OCI-LY3 (cell line): ENCODE measurements around the gene COMMD1.

Experiments used
- H2AFZ ChIP-seq: fragments of 200-600, 300-600 bp; shearing (Covaris generic); 2 replicates; pipeline ENCODE4 v1.6.0; 2014; ENCODE audit warnings: antibody characterized with exemption, low read depth, low read length
- H3K27ac ChIP-seq: fragments of 200-600, 300-600 bp; sonication (generic); 2 replicates; pipeline ENCODE4 v1.5.1; 2014; ENCODE audit warnings: mild to moderate bottlenecking, low read length, moderate library complexity, mixed read lengths
- H3K27me3 ChIP-seq: fragments of 200-600, 300-600 bp; sonication (generic); 2 replicates; pipeline ENCODE4 v1.6.1; 2014; ENCODE audit warnings: low read depth, low read length, mixed read lengths
- H3K36me3 ChIP-seq: fragments of 200-600, 300-600 bp; sonication (generic); replicated peaks from 2 replicates; pipeline ENCODE3; 2014; ENCODE audit warnings: low read depth, low read length, mixed read lengths
- H3K4me1 ChIP-seq: fragments of 300-600, 200-600 bp; sonication (generic); 2 replicates; pipeline ENCODE4 v1.6.1; 2014; ENCODE audit warnings: low read length, mixed read lengths
- H3K4me2 ChIP-seq: fragments of 200-600, 300-600 bp; sonication (generic); 2 replicates; pipeline ENCODE4 v1.6.1; 2014; ENCODE audit warnings: low read length, mixed read lengths
- H3K4me3 ChIP-seq: fragments of 300-600, 200-600 bp; sonication (generic); 2 replicates; pipeline ENCODE4 v1.5.1; 2014; ENCODE audit warnings: antibody characterized with exemption, mild to moderate bottlenecking, low read length, moderate library complexity
- H3K79me2 ChIP-seq: fragments of 300-600, 200-600 bp; shearing (Covaris generic); 2 replicates; pipeline ENCODE4 v1.6.1; 2014; ENCODE audit warnings: mild to moderate bottlenecking, low read length, mixed read lengths
- H3K9ac ChIP-seq: fragments of 300-600, 200-600 bp; shearing (Covaris generic); 2 replicates; pipeline ENCODE4 v1.6.0; 2014; ENCODE audit warnings: mild to moderate bottlenecking, low read length, moderate library complexity
- H3K9me3 ChIP-seq: fragments of 200-600, 300-600 bp; shearing (Covaris generic); 2 replicates; pipeline ENCODE4 v1.6.1; 2014; ENCODE audit warnings: low read length, mixed read lengths; ENCODE audit not compliant: insufficient read depth
- H4K20me1 ChIP-seq: fragments of 200-600, 300-600 bp; sonication (generic); 2 replicates; pipeline ENCODE4 v1.6.1; 2016; ENCODE audit warnings: low read length, mixed read lengths; ENCODE audit not compliant: insufficient read depth
- CTCF ChIP-seq: fragments of 200-600, 300-600 bp; sonication (generic); IDR thresholded peaks from 2 replicates; pipeline ENCODE4 v1.5.1; 2014; ENCODE audit warnings: antibody characterized with exemption, low read length, low read depth
- EZH2phosphoT487 ChIP-seq: fragments of 200-600 bp; shearing (Covaris generic); IDR thresholded peaks from 2 replicates; pipeline ENCODE4 v1.6.1; 2018; ENCODE audit warnings: antibody characterized with exemption, mixed run types, low read depth

Gene COMMD1

GRCh38 chr2:61978522-61978921 lies 73.0 kb downstream of the COMMD1 start:
- H3K4me2 ChIP-seq, result no peak overlapping the region

GRCh38 chr2:61980758-61981157 lies 75.3 kb downstream of the COMMD1 start:
- no peaks in the 10 kb centered on the region for H3K36me3 ChIP-seq
- no peaks in the 10 kb centered on the region for H3K27me3 ChIP-seq
- peaks cover 3% of the 10 kb centered on the region; the same call in 1 of the 2 replicates for H3K4me1 ChIP-seq
- no peak overlapping the region for H3K9ac ChIP-seq
- no peaks in the 10 kb centered on the region for H4K20me1 ChIP-seq
- no peak overlapping the region for H3K4me3 ChIP-seq
- H2AFZ ChIP-seq, result no peak overlapping the region
- no peaks in the 10 kb centered on the region for H3K79me2 ChIP-seq
- TF ChIP-seq CTCF (no peak), EZH2phosphoT487 (no peak)
- no peaks in the 10 kb centered on the region for H3K9me3 ChIP-seq
- no peak overlapping the region for H3K27ac ChIP-seq
- H3K4me2 ChIP-seq, result no peak overlapping the region

More at GRCh38 chr2:61978522-61978921, 73.0 kb downstream of the COMMD1 start:
- TF ChIP-seq EZH2phosphoT487 (no peak), CTCF (no peak)
- Histone ChIP-seq H3K79me2 (no peaks in the 10 kb centered on the region), H3K36me3 (no peaks in the 10 kb centered on the region), H3K27ac (no peak overlapping the region), H2AFZ (no peak overlapping the region), H3K4me3 (no peak overlapping the region), H3K27me3 (no peaks in the 10 kb centered on the region), H3K9me3 (no peaks in the 10 kb centered on the region), H3K4me1 (peaks cover 3% of the 10 kb centered on the region; the same call in 1 of the 2 replicates), H3K9ac (no peak overlapping the region), H4K20me1 (no peaks in the 10 kb centered on the region)

GRCh38 chr2:61984682-61985081 lies 79.2 kb downstream of the COMMD1 start:
- H3K4me1 ChIP-seq, result no peaks in the 10 kb centered on the region
- H3K27ac ChIP-seq, result no peak overlapping the region
- no peak for TF ChIP-seq CTCF
- H3K79me2 ChIP-seq, result no peaks in the 10 kb centered on the region
- H3K4me3 ChIP-seq, result no peak overlapping the region
- H3K36me3 ChIP-seq, result no peaks in the 10 kb centered on the region
- H3K4me2 ChIP-seq, result no peak overlapping the region
- no peaks in the 10 kb centered on the region for H3K9me3 ChIP-seq
- no peaks in the 10 kb centered on the region for H3K27me3 ChIP-seq
- no peaks in the 10 kb centered on the region for H4K20me1 ChIP-seq
- no peak overlapping the region for H3K9ac ChIP-seq
- no peak overlapping the region for H2AFZ ChIP-seq

- Histone ChIP-seq H3K4me1 (no peaks in the 10 kb centered on the region), H3K9ac (no peak overlapping the region), H3K79me2 (no peaks in the 10 kb centered on the region), H4K20me1 (no peaks in the 10 kb centered on the region), H3K4me2 (no peak overlapping the region), H3K36me3 (no peaks in the 10 kb centered on the region), H3K4me3 (no peak overlapping the region), H3K27ac (no peak overlapping the region), H2AFZ (no peak overlapping the region), H3K9me3 (no peaks in the 10 kb centered on the region), H3K27me3 (no peaks in the 10 kb centered on the region)
- TF ChIP-seq EZH2phosphoT487 (no peak), CTCF (no peak)
These were observed 83.2 kb downstream of the COMMD1 start for GRCh38 chr2:61988462-61989366.
